Kidney (tissue), 14 donors: Measurements from ENCODE around the gene CCDC28B. TPM values are rescaled to one million over a fixed set of nuclear protein-coding genes. Genes with fewer than 3 reads are reported as not detected.

Experiments used
- DNase-seq, 5 donors: peaks; one replicate each; pipeline ENCODE4 v3.0.0-alpha.2; 2013 to 2020
- FAIRE-seq: peaks from 2 replicates; lab custom pipeline; 2012; peaks lifted over from hg19 to GRCh38; lab: Jason Lieb, UNC
- H3K27ac ChIP-seq, 2 donors: one replicate each; pipeline ENCODE4 v1.7.0; 2013; ENCODE audit warnings: low read depth in 2 of 2, low read length in 2 of 2, inconsistent platforms in 1 of 2
- H3K27me3 ChIP-seq: one replicate; pipeline ENCODE4 v1.7.1; 2013; ENCODE audit warnings: low read length, inconsistent platforms; ENCODE audit not compliant: control insufficient read depth, insufficient read depth
- H3K36me3 ChIP-seq, 3 donors: one replicate each; pipeline versions ENCODE4 v1.7.0 to v1.7.1; 2013; ENCODE audit warnings: low read length in 3 of 3, control low read depth in 1 of 3, inconsistent platforms in 1 of 3; ENCODE audit not compliant: insufficient read depth in 3 of 3, control insufficient read depth in 2 of 3
- H3K4me1 ChIP-seq, 3 donors: one replicate each; pipeline versions ENCODE4 v1.7.0 to v1.7.1; 2013; ENCODE audit warnings: low read length in 3 of 3, inconsistent platforms in 1 of 3, low read depth in 1 of 3; ENCODE audit not compliant: control insufficient read depth in 2 of 3, insufficient read depth in 2 of 3
- H3K4me3 ChIP-seq, 3 donors: one replicate each; pipeline versions ENCODE4 v1.7.0 to v1.8.1; 2013; ENCODE audit warnings: low read length in 3 of 3, control low read depth in 1 of 3, inconsistent platforms in 1 of 3
- H3K9ac ChIP-seq, 3 donors: one replicate each; pipeline versions ENCODE4 v1.7.0 to v1.7.1; 2013; ENCODE audit warnings: low read length in 3 of 3, control low read depth in 1 of 3, inconsistent platforms in 1 of 3
- H3K9me3 ChIP-seq, 3 donors: one replicate each; pipeline versions ENCODE4 v1.7.0 to v1.7.1; 2013; ENCODE audit warnings: low read length in 3 of 3, control low read depth in 1 of 3, inconsistent platforms in 1 of 3; ENCODE audit not compliant: control insufficient read depth in 2 of 3, insufficient read depth in 1 of 3
- CTCF ChIP-seq: IDR thresholded peaks from 3 replicates; pipeline ENCODE4 v1.5.1; 2012; ENCODE audit warnings: mild to moderate bottlenecking, moderate library complexity, borderline replicate concordance; ENCODE audit not compliant: insufficient read depth; ENCODE audit errors: extremely low read depth
- intact Hi-C: fragments of 100-400 bp; cut with DNase I; formaldehyde crosslinking; loops from one replicate; pipeline ENCODE4 v1.11.1; 2022
- polyA plus RNA-seq: library from polyadenylated mRNA; stranded (reverse); fragments of 350-450 nt; fragmentation: Illumina TruSeq; extraction: RNeasy Lipid Tissue Mini Kit (QIAGEN cat#74804); gene quantifications from one replicate; pipeline ENCODE4 v1.2.3, GENCODE V29; 2014; ENCODE audit warnings: low read depth, low replicate concordance; ENCODE audit not compliant: insufficient read depth
- total RNA-seq: library from RNA; stranded (reverse); fragmentation: NEBNext Ultra II Directional; extraction: Animal tissue kit (Norgen Biotek cat#: 25700); gene quantifications from one replicate; pipeline ENCODE4 v1.2.1, GENCODE V29; 2021
- donor health status: control.
- donor health status: control.
- donor health status: control.
- donor health status: control.
- donor health status: control.
- donor health status: DM: yes; HTN: yes; CAD: no.
- donor health status: Normal renal cell carcinoma (clear cell type).

Gene CCDC28B
- total and polyA plus RNA-seq, 2 donors from 2014 or later, result 4.0 to 25.4 TPM

DNA sequence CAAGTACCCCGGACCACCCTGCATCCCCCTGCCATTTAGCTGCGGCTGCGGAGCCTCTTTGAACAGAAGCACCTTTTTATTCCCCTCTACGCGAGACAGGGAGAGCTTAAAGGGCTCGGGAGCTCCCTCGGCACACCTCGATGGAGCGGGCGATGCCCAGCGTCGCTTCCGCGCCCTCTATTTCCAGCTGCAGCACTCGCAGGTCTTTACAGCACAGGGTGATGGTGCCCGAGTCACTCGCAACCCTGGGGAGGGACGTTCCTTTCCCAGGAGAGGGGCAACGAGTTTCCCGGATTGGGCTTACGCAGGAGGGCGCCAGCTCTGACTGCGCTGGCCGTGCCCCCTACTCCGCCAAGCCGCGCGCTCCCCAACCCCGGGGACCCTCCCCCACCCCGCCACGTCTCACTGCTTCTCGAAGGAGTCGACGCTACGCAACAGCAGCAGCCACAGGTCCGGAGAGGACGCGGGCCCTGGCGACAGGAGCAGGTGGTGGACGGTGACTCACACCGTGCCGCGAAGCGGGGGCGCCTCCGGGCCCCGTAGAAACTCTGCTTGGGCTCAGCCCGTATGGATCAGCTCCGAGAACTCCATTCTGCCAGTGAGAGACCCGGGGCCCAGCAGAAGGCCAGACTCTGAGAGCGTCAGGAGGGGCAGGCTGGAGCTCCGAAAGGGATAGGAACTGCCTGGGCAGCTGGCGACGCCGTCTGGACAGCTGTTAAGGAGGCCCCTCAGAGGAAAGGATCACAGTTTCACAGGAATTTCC, 40.8 kb downstream of the CCDC28B start:
- FAIRE-seq (no peak), DNase-seq (peak; percentile 81 to 91 (median 88))
- intact Hi-C loops, result no loop called here
- H3K9me3 ChIP-seq, result no peaks in the 10 kb centered on the region
- TF ChIP-seq CTCF, result no peak
- H3K27ac ChIP-seq, result peak overlapping the region; percentile 82 to 91
- H3K4me1 ChIP-seq, result peaks cover 0 to 7% (median 0%) of the 10 kb centered on the region in 3 donors
- H3K9ac ChIP-seq, result peak overlapping the region; percentile 39 to 90 (median 84)
- H3K4me3 ChIP-seq, result peak overlapping the region; percentile 63 to 81 (median 67)
- no peaks in the 10 kb centered on the region for H3K36me3 ChIP-seq
- no peaks in the 10 kb centered on the region for H3K27me3 ChIP-seq

DNA sequence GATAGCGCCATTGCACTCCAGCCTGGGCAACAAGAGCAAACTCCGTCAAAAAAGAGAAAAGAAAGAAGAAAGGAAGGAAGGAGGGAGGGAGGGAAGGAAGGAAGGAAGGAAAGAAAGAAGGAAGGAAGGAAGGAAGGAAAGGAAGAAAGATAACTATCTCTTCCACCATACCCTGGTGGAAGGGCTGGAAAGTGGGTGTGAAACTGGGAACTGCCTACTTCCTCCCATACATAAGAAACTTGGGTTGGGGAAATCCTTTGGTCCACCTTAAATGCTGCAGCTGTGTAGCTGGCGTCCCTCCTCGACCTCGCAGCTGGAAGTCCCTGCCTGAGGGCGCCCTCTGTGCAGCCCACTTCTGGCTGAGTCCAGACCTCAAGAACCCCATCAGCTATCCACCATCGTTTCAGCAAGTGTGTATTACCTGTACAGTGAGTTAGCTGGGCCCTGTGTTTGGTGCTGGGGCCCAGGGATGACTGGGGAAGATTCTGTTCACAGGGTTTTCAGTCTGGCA, 42.0 kb downstream of the CCDC28B start:
- peak overlapping the region in 1 of 2 donors; percentile 23 for H3K27ac ChIP-seq
- peaks cover 0 to 11% (median 0%) of the 10 kb centered on the region in 3 donors for H3K4me1 ChIP-seq
- TF ChIP-seq CTCF, result no peak
- H3K36me3 ChIP-seq, result no peaks in the 10 kb centered on the region
- no peaks in the 10 kb centered on the region for H3K9me3 ChIP-seq
- FAIRE-seq, result no peak
- H3K9ac ChIP-seq, result peak overlapping the region in 2 of 3 donors; percentile 16 to 22
- H3K4me3 ChIP-seq, result no peak overlapping the region
- H3K27me3 ChIP-seq, result no peaks in the 10 kb centered on the region
- DNase-seq, result peak in 2 of 5 donors; percentile 22 to 58
- intact Hi-C loops, result no loop called here

GRCh38 chr1:32246888-32247273, 46.5 kb downstream of the CCDC28B start, which contains the start of gene FAM167B:
FAM167B (plus strand) TSS chr1:32247222; CDS start chr1:32247422, 200 bp downstream.
- FAIRE-seq (no peak), DNase-seq (peak in 2 of 5 donors; percentile 68 to 79)
- TF ChIP-seq CTCF, result no peak
- intact Hi-C loops, result no loop called here
- Histone ChIP-seq H3K27me3 (no peaks in the 10 kb centered on the region), H3K4me3 (peak within 1 kb of the TSS in 2 of 3 donors; percentile 12 to 44), H3K9me3 (no peaks in the 10 kb centered on the region), H3K27ac (peak within 1 kb of the TSS; percentile 86 to 89), H3K36me3 (no peaks in the 10 kb centered on the region), H3K4me1 (peaks cover 0 to 22% (median 9%) of the 10 kb centered on the region in 3 donors), H3K9ac (peak within 1 kb of the TSS in 1 of 3 donors; percentile 69)
